SK-N-MC (cell line): ENCODE results near the gene SQSTM1.

Experiments
- DNase-seq: peaks from one replicate; pipeline ENCODE4 v3.0.0-alpha.2; 2011; ENCODE audit warnings: low read depth, low spot score
- H3K27ac ChIP-seq: fragments of 200-600 bp; sonication (generic); 2 replicates; pipeline ENCODE4 v1.5.1; 2016; ENCODE audit warnings: mixed run types
- H3K36me3 ChIP-seq: fragments of 200-600 bp; sonication (generic); 2 replicates; pipeline ENCODE4 v1.6.1; 2017; ENCODE audit warnings: antibody characterized with exemption, low read length, mixed read lengths; ENCODE audit not compliant: insufficient read depth
- H3K4me3 ChIP-seq: fragments of 200-600 bp; sonication (generic); 2 replicates; pipeline ENCODE4 v1.5.1; 2016
- H3K9ac ChIP-seq: fragments of 200-600 bp; sonication (generic); 2 replicates; pipeline ENCODE4 v1.8.0; 2017; ENCODE audit warnings: mixed run types, mixed read lengths; ENCODE audit not compliant: insufficient read length
- H3K9me3 ChIP-seq: fragments of 200-600 bp; sonication (generic); 2 replicates; pipeline ENCODE4 v1.6.1; 2017; ENCODE audit warnings: low read depth, mild to moderate bottlenecking, antibody characterized with exemption, low read length, moderate library complexity, mixed read lengths
- EZH2 ChIP-seq: fragments of 200-600 bp; sonication (generic); IDR thresholded peaks from one replicate; pipeline ENCODE4 v1.6.1; 2017; ENCODE audit warnings: antibody characterized with exemption
- FOXP2 ChIP-seq: optimal IDR thresholded peaks from 2 replicates; pipeline ENCODE3; 2011; ENCODE audit warnings: mild to moderate bottlenecking, moderate library complexity; ENCODE audit not compliant: insufficient read depth; ENCODE audit errors: extremely low read length, control extremely low read depth
- POLR2AphosphoS5 ChIP-seq: IDR thresholded peaks from 2 replicates; pipeline ENCODE4 v1.6.1; 2012; ENCODE audit warnings: mild to moderate bottlenecking, low read depth, low read length, borderline replicate concordance

Gene SQSTM1

GRCh38 chr5:179812135-179812825 is 8.4 kb upstream of the SQSTM1 start:
- TF ChIP-seq EZH2 (no peak), FOXP2 (no peak), POLR2AphosphoS5 (no peak)
- no peak for DNase-seq
- Histone ChIP-seq H3K36me3 (peaks cover 28% of the 10 kb centered on the region), H3K27ac (no peak overlapping the region), H3K4me3 (no peak overlapping the region), H3K9me3 (no peaks in the 10 kb centered on the region), H3K9ac (no peak overlapping the region)

GRCh38 chr5:179812997-179813607 is 7.6 kb upstream of the SQSTM1 start:
- Histone ChIP-seq H3K4me3 (no peak overlapping the region), H3K27ac (no peak overlapping the region), H3K36me3 (peaks cover 28% of the 10 kb centered on the region), H3K9me3 (no peaks in the 10 kb centered on the region), H3K9ac (no peak overlapping the region)
- DNase-seq = no peak
- no peak for TF ChIP-seq EZH2
- no peak for TF ChIP-seq POLR2AphosphoS5
- no peak for TF ChIP-seq FOXP2

- TF ChIP-seq FOXP2 = no peak
- no peak for TF ChIP-seq POLR2AphosphoS5
- TF ChIP-seq EZH2 = no peak
- no peaks in the 10 kb centered on the region for H3K9me3 ChIP-seq
- no peak overlapping the region for H3K9ac ChIP-seq
- no peak overlapping the region for H3K4me3 ChIP-seq
- no peak for DNase-seq
- H3K36me3 ChIP-seq = peaks cover 28% of the 10 kb centered on the region
- no peak overlapping the region for H3K27ac ChIP-seq
Observed at GRCh38 chr5:179814090-179814489, 6.6 kb upstream of the SQSTM1 start.

GRCh38 chr5:179815491-179816249 is 5.0 kb upstream of the SQSTM1 start:
- H3K9ac ChIP-seq = no peak overlapping the region
- no peak overlapping the region for H3K4me3 ChIP-seq
- DNase-seq = no peak
- H3K9me3 ChIP-seq = no peaks in the 10 kb centered on the region
- no peak for TF ChIP-seq POLR2AphosphoS5
- TF ChIP-seq EZH2 = no peak
- TF ChIP-seq FOXP2 = no peak
- H3K27ac ChIP-seq = no peak overlapping the region
- H3K36me3 ChIP-seq = peaks cover 28% of the 10 kb centered on the region

- H3K27ac ChIP-seq = no peak overlapping the region
- no peak for DNase-seq
- no peak overlapping the region for H3K4me3 ChIP-seq
- no peaks in the 10 kb centered on the region for H3K9me3 ChIP-seq
- TF ChIP-seq FOXP2 (no peak), POLR2AphosphoS5 (no peak), EZH2 (no peak)
- H3K36me3 ChIP-seq = peaks cover 27% of the 10 kb centered on the region
- H3K9ac ChIP-seq = no peak overlapping the region
Observed at GRCh38 chr5:179816401-179816795, 4.3 kb upstream of the SQSTM1 start.

GRCh38 chr5:179816796-179817469 is 3.8 kb upstream of the SQSTM1 start:
- Histone ChIP-seq H3K27ac (no peak overlapping the region), H3K4me3 (no peak overlapping the region), H3K9ac (no peak overlapping the region), H3K36me3 (peaks cover 23% of the 10 kb centered on the region), H3K9me3 (no peaks in the 10 kb centered on the region)
- DNase-seq = no peak
- TF ChIP-seq EZH2 (no peak), FOXP2 (no peak), POLR2AphosphoS5 (no peak)

GRCh38 chr5:179817470-179817840 is 3.2 kb upstream of the SQSTM1 start:
- Histone ChIP-seq H3K27ac (no peak overlapping the region), H3K9me3 (no peaks in the 10 kb centered on the region), H3K9ac (no peak overlapping the region), H3K36me3 (peaks cover 18% of the 10 kb centered on the region), H3K4me3 (no peak overlapping the region)
- TF ChIP-seq FOXP2 = no peak
- DNase-seq = no peak

GRCh38 chr5:179817890-179818745 is 2.6 kb upstream of the SQSTM1 start:
- Histone ChIP-seq H3K9ac (no peak overlapping the region), H3K9me3 (no peaks in the 10 kb centered on the region), H3K36me3 (peaks cover 11% of the 10 kb centered on the region), H3K4me3 (no peak overlapping the region), H3K27ac (no peak overlapping the region)
- no peak for TF ChIP-seq FOXP2
- DNase-seq = no peak
